Measurements from ENCODE around the gene B3GNT5.

The B3GNT5 gene

DNA sequence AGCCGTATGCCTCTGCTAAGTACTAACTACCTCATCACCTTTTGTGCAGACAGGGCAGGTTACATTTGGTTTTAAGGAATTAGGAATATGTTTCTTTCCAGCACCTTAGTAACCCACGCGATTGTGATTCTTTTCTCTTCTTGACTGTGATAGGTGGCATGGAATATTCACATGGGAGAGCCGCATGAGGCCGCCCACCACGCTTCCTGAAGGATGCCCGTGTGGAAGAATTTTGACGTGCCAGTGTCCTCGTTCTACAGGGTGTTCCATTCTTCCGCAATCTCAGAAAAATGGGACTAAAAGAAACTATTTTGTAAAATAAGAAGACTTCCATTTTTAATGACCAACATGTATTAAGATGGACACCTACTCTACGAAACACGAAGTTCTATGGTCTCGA, 16.3 kb downstream of the B3GNT5 start:
- no peak for TF ChIP-seq CTCF (IDR thresholded peaks at IDR 0.05; ENCODE audit: control insufficient read depth, extremely low read depth, insufficient read depth)
- DNase-seq (ENCODE audit: low read depth) = no peak
- H3K4me3 ChIP-seq (ENCODE audit: low read depth, low read length) = no peak overlapping the region

DNA sequence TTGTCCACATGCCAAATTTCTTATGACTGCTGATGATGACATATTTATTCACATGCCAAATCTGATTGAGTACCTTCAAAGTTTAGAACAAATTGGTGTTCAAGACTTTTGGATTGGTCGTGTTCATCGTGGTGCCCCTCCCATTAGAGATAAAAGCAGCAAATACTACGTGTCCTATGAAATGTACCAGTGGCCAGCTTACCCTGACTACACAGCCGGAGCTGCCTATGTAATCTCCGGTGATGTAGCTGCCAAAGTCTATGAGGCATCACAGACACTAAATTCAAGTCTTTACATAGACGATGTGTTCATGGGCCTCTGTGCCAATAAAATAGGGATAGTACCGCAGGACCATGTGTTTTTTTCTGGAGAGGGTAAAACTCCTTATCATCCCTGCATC, 17.3 kb downstream of the B3GNT5 start:
- no peak for DNase-seq (ENCODE audit: low read depth)
- no peak for TF ChIP-seq CTCF (IDR thresholded peaks at IDR 0.05; ENCODE audit: control insufficient read depth, extremely low read depth, insufficient read depth)
- no peak overlapping the region for H3K4me3 ChIP-seq (ENCODE audit: low read depth, low read length)

DNA sequence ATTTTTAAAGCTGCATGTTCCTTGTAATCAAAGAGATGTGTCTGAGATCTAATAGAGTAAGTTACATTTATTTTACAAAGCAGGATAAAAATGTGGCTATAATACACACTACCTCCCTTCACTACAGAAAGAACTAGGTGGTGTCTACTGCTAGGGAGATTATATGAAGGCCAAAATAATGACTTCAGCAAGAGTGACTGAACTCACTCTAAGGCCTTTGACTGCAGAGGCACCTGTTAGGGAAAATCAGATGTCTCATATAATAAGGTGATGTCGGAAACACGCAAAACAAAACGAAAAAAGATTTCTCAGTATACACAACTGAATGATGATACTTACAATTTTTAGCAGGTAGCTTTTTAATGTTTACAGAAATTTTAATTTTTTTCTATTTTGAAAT, 19.1 kb downstream of the B3GNT5 start:
- no peak for DNase-seq (ENCODE audit: low read depth)
- no peak for TF ChIP-seq CTCF (IDR thresholded peaks at IDR 0.05; ENCODE audit: control insufficient read depth, extremely low read depth, insufficient read depth)
- H3K4me3 ChIP-seq (ENCODE audit: low read depth, low read length) = no peak overlapping the region

GRCh38 chr3:183272791-183273190, 19.7 kb downstream of the B3GNT5 start:
- no peak for TF ChIP-seq CTCF (IDR thresholded peaks at IDR 0.05; ENCODE audit: control insufficient read depth, extremely low read depth, insufficient read depth)
- no peak overlapping the region for H3K4me3 ChIP-seq (ENCODE audit: low read depth, low read length)
- DNase-seq (ENCODE audit: low read depth) = no peak

DNA sequence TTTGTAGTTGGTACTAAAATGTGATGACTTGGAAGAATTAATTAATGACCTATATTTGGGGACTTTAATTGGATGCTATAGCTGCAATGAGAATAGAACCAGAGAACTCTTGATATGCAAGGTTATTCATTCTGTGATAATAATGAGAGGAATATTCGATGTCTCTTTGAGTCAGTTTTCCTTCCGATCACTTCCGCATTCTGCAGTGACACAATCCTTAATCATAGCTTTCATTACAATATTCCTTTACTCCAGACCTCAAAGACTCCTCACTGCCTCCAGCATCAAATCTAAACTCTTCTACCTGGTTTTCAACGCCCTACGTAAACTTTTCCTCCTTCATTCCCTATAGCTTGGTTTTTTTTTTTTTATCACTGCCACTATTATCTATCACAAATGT, 21.6 kb downstream of the B3GNT5 start:
- DNase-seq (ENCODE audit: low read depth) = no peak
- TF ChIP-seq CTCF (IDR thresholded peaks at IDR 0.05; ENCODE audit: control insufficient read depth, extremely low read depth, insufficient read depth) = no peak
- no peak overlapping the region for H3K4me3 ChIP-seq (ENCODE audit: low read depth, low read length)

GRCh38 chr3:183275418-183275817, 22.4 kb downstream of the B3GNT5 start:
- DNase-seq (ENCODE audit: low read depth) = peak; percentile 30
- H3K4me3 ChIP-seq (ENCODE audit: low read depth, low read length) = no peak overlapping the region

More at GRCh38 chr3:183275418-183275817, 22.4 kb downstream of the B3GNT5 start:
- no peak for TF ChIP-seq CTCF (IDR thresholded peaks at IDR 0.05; ENCODE audit: control insufficient read depth, extremely low read depth, insufficient read depth)

Measured in LNCaP clone FGC (cell line).